PFSK-1 (cell line): ENCODE data around the gene DNAJC25.

Experiments used
- FOXP2 ChIP-seq: optimal IDR thresholded peaks from 2 replicates; pipeline ENCODE3; 2011; ENCODE audit warnings: borderline replicate concordance, control low read depth, inconsistent platforms; ENCODE audit not compliant: insufficient read depth; ENCODE audit errors: extremely low read length, extremely low read depth
- POLR2AphosphoS5 ChIP-seq: IDR thresholded peaks from 2 replicates; pipeline ENCODE4 v1.6.1; 2012; ENCODE audit warnings: low read depth, mild to moderate bottlenecking, control low read depth, low read length, moderate library complexity
- REST ChIP-seq, 2 experiments: IDR thresholded peaks; 2 replicates each; pipeline versions ENCODE4 v1.6.1 to v1.8.0; 2011 to 2012; ENCODE audit warnings: low read depth in 2 of 2, low read length in 2 of 2, control low read depth in 1 of 2, inconsistent platforms in 1 of 2, mild to moderate bottlenecking in 1 of 2, moderate library complexity in 1 of 2; ENCODE audit not compliant: insufficient read depth in 1 of 2
- SIN3A ChIP-seq: IDR thresholded peaks from 2 replicates; pipeline ENCODE4 v1.6.1; 2012; ENCODE audit warnings: mild to moderate bottlenecking, low read length, moderate library complexity, borderline replicate concordance; ENCODE audit not compliant: insufficient read depth
- TAF1 ChIP-seq: IDR thresholded peaks from 2 replicates; pipeline ENCODE4 v1.6.1; 2012; ENCODE audit warnings: low read length, control low read depth, borderline replicate concordance; ENCODE audit not compliant: insufficient read depth

- TF ChIP-seq POLR2AphosphoS5 (no peak), TAF1 (no peak), REST (IDR thresholded peaks at IDR 0.05; ENCODE audit: insufficient read depth in 1 of 2, low read depth in 2 of 2, low read length in 2 of 2) (no peak), SIN3A (no peak), FOXP2 (no peak)
Measured at GRCh38 chr9:111658943-111659342, 27.8 kb downstream of the DNAJC25 start.
